ENCODE data around the gene NUP153.
"Not testable (repeated sequence)": the region's sequence is repeated elsewhere in the genome, so short reads cannot be mapped to it uniquely, and the experiment has no call there.

The NUP153 gene

DNA sequence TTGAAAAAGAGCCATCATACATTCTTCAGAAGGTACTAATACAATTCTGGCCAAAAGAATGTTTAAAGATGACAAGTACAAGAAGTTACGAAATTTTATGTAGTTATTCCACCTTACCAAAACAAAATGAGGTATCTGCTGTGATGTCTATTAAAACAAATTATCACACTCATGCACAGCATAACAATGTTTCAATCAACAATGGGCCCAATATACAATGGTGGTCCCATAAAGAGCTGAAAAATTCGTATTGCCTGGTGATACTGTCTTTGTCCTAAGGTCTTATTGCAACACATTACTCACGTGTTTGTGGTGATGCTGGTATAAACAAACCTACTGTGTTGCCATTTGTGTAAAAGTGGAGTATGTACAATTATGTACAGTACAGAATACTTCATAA lies 3.6 kb upstream of the NUP153 start:
- Histone ChIP-seq H3K4me3 (ENCODE audit: low read depth, low read length) (no peak overlapping the region), H3K9ac (ENCODE audit: low read length) (no peak overlapping the region), H3K27ac (ENCODE audit: low read depth, low read length) (no peak overlapping the region), H3K4me1 (ENCODE audit: control insufficient read depth, insufficient read depth, low read length) (peaks cover 19% of the 10 kb centered on the region), H3K9me3 (ENCODE audit: control insufficient read depth, insufficient read depth, low read depth, low read length) (no peaks in the 10 kb centered on the region), H3K36me3 (ENCODE audit: control insufficient read depth, insufficient read depth, low read length) (no peaks in the 10 kb centered on the region), H3K27me3 (ENCODE audit: control insufficient read depth, insufficient read depth, low read length) (no peaks in the 10 kb centered on the region)

DNA sequence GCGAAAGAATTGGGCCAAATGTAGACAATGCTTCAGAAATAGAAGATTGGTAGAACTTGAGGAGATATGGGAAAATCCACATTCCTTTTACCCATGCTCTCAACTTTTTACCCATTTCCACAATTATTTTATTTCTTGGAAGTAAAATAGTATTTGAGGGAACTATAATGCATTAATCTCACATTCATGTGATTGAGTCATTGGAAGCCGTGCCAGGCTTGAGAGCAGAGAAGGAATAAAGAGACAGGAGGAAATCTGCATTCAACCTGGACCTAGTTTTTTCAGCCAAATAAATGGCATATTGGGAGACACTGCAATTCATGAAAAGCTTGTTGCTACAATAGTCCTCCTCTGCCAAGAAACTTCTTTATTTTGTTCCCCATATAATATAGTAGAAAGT lies 2.8 kb upstream of the NUP153 start:
- Histone ChIP-seq H3K36me3 (ENCODE audit: control insufficient read depth, insufficient read depth, low read length) (no peaks in the 10 kb centered on the region), H3K9ac (ENCODE audit: low read length) (no peak overlapping the region), H3K27me3 (ENCODE audit: control insufficient read depth, insufficient read depth, low read length) (no peaks in the 10 kb centered on the region), H3K4me3 (ENCODE audit: low read depth, low read length) (no peak overlapping the region), H3K4me1 (ENCODE audit: control insufficient read depth, insufficient read depth, low read length) (peaks cover 11% of the 10 kb centered on the region), H3K27ac (ENCODE audit: low read depth, low read length) (no peak overlapping the region), H3K9me3 (ENCODE audit: control insufficient read depth, insufficient read depth, low read depth, low read length) (no peaks in the 10 kb centered on the region)

DNA sequence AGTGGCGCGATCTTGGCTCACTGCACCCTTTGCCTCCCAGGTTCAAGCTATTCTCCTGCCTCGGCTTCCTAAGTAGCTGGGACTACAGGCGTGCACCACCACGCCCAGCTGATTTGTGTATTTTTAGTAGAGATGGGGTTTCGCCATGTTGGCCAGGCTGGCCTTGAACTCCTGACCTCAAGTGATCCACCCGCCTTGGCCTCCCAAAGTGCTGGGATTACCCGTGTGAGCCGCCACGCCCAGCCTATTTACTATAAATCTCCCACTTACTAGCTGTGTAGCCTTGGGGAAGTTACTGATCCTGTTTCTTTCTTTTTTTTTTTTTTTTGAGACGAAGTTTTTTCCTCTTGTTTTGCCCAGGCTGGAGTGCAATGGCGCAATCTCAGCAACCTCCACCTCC lies 1.3 kb upstream of the NUP153 start:
- H3K4me1 ChIP-seq (ENCODE audit: control insufficient read depth, insufficient read depth, low read length), result peaks cover 13% of the 10 kb centered on the region
- H3K9me3 ChIP-seq (ENCODE audit: control insufficient read depth, insufficient read depth, low read depth, low read length); H3K9ac ChIP-seq (ENCODE audit: low read length); H3K36me3 ChIP-seq (ENCODE audit: control insufficient read depth, insufficient read depth, low read length); H3K4me3 ChIP-seq (ENCODE audit: low read depth, low read length); H3K27me3 ChIP-seq (ENCODE audit: control insufficient read depth, insufficient read depth, low read length); H3K27ac ChIP-seq (ENCODE audit: low read depth, low read length): not testable (repeated sequence)

DNA sequence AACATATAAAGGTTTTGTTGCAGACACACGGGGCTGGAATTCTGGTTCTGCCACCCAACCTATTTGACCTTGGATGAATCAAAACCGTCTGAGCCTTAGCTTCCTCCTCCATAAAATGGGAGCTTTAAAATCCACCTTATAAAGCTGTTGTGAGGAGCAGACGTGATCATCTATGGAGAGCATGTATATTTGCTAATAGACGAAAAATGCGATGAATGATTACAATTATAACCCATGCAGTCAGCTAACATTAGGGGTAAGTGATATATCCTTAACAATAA lies 586 bp upstream of the NUP153 start:
- no peaks in the 10 kb centered on the region for H3K9me3 ChIP-seq (ENCODE audit: control insufficient read depth, insufficient read depth, low read depth, low read length)
- no peaks in the 10 kb centered on the region for H3K27me3 ChIP-seq (ENCODE audit: control insufficient read depth, insufficient read depth, low read length)
- no peaks in the 10 kb centered on the region for H3K36me3 ChIP-seq (ENCODE audit: control insufficient read depth, insufficient read depth, low read length)
- H3K27ac ChIP-seq (ENCODE audit: low read depth, low read length), result peak overlapping the region; percentile 16; the same call in 1 of the 2 replicates
- peak overlapping the region; percentile 57 for H3K9ac ChIP-seq (ENCODE audit: low read length)
- H3K4me1 ChIP-seq (ENCODE audit: control insufficient read depth, insufficient read depth, low read length), result peaks cover 10% of the 10 kb centered on the region; the same call in 1 of the 2 replicates
- H3K4me3 ChIP-seq (ENCODE audit: low read depth, low read length), result peak overlapping the region; percentile 80

DNA sequence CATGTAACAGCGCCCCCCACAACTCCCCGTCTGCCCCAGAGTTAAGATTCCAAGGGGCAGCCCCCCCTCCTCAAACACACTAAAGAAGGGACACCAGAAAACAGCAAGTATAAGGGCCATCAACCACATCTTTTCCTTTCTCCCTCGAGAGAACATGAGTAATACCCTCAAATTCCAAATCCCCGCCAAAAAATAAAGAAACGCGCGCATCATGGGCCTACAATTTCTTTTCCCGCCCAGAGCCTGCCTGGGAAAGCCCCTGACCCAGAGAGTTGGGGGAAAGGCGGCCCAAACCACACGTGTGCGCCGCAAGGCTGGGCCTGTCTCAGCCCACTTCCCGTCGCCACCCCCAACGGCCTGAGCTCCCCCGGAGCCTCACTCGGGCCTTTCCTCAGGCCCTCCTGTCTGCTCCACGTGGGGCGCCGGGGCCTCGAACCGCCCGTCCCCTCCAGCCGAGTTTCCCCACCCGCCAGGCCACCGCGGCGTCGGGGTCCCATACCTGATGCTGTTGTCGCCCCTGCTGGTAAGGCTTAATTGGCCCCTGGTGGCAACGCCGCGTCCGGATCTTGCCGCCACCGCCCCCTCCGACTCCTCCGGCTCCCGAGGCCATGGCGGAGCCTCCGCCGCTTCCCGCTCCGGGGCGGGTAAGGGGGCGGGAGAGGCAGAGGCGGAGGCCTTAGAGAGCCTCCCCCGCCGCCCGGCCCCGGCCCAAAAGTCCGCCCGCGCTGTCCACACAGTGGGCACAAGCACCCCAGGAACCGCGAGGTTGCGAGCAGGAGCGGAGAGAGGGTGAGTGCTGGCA lies 746 bp downstream of the NUP153 start:
- H3K4me1 ChIP-seq (ENCODE audit: control insufficient read depth, insufficient read depth, low read length), result peaks cover 13% of the 10 kb centered on the region

DNA sequence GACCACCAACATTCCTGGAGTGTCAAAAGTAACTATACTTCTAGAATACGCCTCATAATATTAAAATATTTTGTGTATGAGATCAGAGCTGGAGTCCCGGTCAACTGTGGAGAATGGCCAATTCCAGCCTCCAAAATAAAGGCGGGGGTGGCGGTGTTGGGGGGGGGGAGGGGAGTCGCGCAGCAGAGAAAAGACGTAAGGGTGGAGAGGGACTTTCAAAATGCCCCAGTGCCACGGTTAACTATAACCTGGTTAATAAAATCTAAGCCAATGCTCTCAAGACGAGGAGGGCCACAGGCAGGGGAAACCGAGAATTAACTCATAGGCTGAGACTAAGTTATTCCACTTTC lies 1.3 kb downstream of the NUP153 start:
- peak overlapping the region; percentile 80 for H3K4me3 ChIP-seq (ENCODE audit: low read depth, low read length)
- no peaks in the 10 kb centered on the region for H3K27me3 ChIP-seq (ENCODE audit: control insufficient read depth, insufficient read depth, low read length)
- peak overlapping the region; percentile 98 for H3K27ac ChIP-seq (ENCODE audit: low read depth, low read length)
- H3K9me3 ChIP-seq (ENCODE audit: control insufficient read depth, insufficient read depth, low read depth, low read length), result no peaks in the 10 kb centered on the region
- no peaks in the 10 kb centered on the region for H3K36me3 ChIP-seq (ENCODE audit: control insufficient read depth, insufficient read depth, low read length)
- H3K4me1 ChIP-seq (ENCODE audit: control insufficient read depth, insufficient read depth, low read length), result peaks cover 13% of the 10 kb centered on the region
- H3K9ac ChIP-seq (ENCODE audit: low read length), result peak overlapping the region; percentile 97

More for the DNA sequence above, 746 bp downstream of the NUP153 start:
- peak overlapping the region; percentile 80 for H3K4me3 ChIP-seq (ENCODE audit: low read depth, low read length)
- H3K36me3 ChIP-seq (ENCODE audit: control insufficient read depth, insufficient read depth, low read length), result no peaks in the 10 kb centered on the region
- peak overlapping the region; percentile 97 for H3K9ac ChIP-seq (ENCODE audit: low read length)
- no peaks in the 10 kb centered on the region for H3K27me3 ChIP-seq (ENCODE audit: control insufficient read depth, insufficient read depth, low read length)
- peak overlapping the region; percentile 98 for H3K27ac ChIP-seq (ENCODE audit: low read depth, low read length)
- H3K9me3 ChIP-seq (ENCODE audit: control insufficient read depth, insufficient read depth, low read depth, low read length), result no peaks in the 10 kb centered on the region

DNA sequence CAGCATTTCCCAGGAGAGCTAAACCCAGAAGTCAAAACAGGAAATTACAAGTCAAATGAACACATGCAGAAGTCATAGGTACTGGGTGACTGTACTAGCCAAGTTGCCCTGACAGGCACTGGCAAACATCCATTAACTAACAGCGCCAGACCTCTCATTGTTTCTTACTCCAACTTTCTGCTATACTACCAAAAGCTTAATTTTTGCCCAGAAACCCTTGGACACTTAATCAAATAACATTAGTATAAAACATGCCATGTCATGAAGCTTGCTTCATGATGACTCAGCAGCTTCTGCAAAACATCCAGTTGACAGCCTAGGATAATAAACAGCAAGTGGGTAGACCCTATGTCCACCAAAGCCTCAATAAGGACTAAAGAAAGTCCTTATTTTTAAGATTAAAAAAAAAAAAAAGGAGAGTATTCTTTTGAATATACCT lies 3.5 kb downstream of the NUP153 start:
- Histone ChIP-seq H3K4me3 (ENCODE audit: low read depth, low read length) (no peak overlapping the region), H3K9ac (ENCODE audit: low read length) (no peak overlapping the region), H3K9me3 (ENCODE audit: control insufficient read depth, insufficient read depth, low read depth, low read length) (no peaks in the 10 kb centered on the region), H3K36me3 (ENCODE audit: control insufficient read depth, insufficient read depth, low read length) (peaks cover 2% of the 10 kb centered on the region; the same call in 1 of the 2 replicates), H3K4me1 (ENCODE audit: control insufficient read depth, insufficient read depth, low read length) (peaks cover 13% of the 10 kb centered on the region), H3K27me3 (ENCODE audit: control insufficient read depth, insufficient read depth, low read length) (no peaks in the 10 kb centered on the region), H3K27ac (ENCODE audit: low read depth, low read length) (no peak overlapping the region)

DNA sequence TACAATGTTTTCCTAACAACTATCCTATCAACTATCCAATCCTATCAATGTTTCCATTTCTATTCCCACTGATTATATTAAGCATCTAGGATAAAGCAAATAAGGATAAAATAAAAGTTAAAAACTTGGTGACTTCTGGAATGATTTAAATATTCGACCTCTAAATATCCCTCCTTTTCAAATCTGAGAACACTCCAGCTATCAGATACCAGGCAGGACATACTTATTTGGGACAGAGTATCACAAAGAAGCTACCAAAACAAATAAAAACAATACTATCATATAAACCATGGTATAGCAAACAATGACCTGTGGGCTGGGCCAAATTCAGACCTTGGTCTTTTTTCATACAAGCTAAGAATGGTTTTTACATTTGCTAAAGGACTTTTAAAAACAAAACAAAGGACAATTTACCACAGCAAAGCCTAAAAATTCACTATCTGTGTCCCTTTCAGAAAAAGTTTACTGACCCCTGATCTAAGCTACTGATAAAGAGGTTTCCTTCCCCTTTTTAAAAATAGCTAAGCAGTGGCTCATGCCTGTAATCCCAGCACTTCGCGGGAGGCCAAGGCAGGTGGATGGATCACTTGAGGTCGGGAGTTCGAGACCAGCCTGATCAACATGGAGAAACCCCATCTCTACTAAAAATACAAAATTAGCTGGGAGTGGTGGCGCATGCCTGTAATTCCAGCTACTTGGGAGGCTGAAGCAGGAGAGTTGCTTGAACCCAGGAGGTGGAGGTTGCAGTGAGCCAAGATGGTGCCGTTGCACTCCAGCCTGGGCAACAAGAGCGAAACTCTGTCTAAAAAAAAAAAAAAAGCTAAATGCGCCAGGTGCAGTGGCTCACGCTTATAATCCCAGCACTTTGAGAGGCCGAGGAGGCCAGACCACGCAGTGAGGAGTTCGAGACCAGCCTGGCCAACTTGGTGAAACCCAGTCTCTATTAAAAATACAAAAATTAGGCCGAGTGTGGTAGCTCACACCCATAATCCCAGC lies 6.0 kb downstream of the NUP153 start:
- H3K4me3 ChIP-seq (ENCODE audit: low read depth, low read length), result no peak overlapping the region
- no peak overlapping the region for H3K9ac ChIP-seq (ENCODE audit: low read length)
- no peak overlapping the region for H3K27ac ChIP-seq (ENCODE audit: low read depth, low read length)
- peaks cover 2% of the 10 kb centered on the region; the same call in 1 of the 2 replicates for H3K36me3 ChIP-seq (ENCODE audit: control insufficient read depth, insufficient read depth, low read length)
- H3K9me3 ChIP-seq (ENCODE audit: control insufficient read depth, insufficient read depth, low read depth, low read length), result no peaks in the 10 kb centered on the region
- H3K4me1 ChIP-seq (ENCODE audit: control insufficient read depth, insufficient read depth, low read length), result peaks cover 9% of the 10 kb centered on the region; the same call in 1 of the 2 replicates
- no peaks in the 10 kb centered on the region for H3K27me3 ChIP-seq (ENCODE audit: control insufficient read depth, insufficient read depth, low read length)

DNA sequence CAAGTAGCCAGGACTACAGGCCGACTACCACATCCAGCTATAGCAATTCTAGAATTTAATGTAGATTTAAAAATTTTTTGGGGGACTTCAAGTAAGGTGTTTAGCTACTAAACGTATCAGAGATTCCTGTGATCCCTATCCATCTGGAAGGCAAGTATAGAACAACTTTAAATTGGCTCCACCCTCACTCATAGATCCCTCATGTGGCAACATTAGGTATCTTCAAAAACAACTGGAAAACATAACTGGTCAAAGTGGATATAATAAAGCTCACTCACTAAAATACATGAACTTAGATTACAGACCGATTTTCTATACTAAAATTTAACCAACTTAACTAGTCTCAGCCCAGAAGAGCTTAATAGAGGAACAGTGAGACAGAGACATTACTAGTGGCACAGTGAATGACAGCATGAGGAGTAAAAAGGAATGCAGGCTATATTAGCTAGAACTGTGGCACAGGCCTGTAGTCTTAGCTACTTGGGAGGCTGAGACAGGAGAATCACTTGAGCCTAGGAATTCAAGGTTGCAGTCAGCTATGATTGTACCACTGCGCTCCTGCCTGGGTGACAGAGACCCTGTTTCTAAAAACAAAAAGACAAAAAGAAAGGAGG lies 14.7 kb downstream of the NUP153 start:
- peaks cover 4% of the 10 kb centered on the region; the same call in 1 of the 2 replicates for H3K4me1 ChIP-seq (ENCODE audit: control insufficient read depth, insufficient read depth, low read length)
- peaks cover 21% of the 10 kb centered on the region for H3K36me3 ChIP-seq (ENCODE audit: control insufficient read depth, insufficient read depth, low read length)
- no peaks in the 10 kb centered on the region for H3K27me3 ChIP-seq (ENCODE audit: control insufficient read depth, insufficient read depth, low read length)
- H3K4me3 ChIP-seq (ENCODE audit: low read depth, low read length), result no peak overlapping the region
- H3K27ac ChIP-seq (ENCODE audit: low read depth, low read length), result no peak overlapping the region
- H3K9me3 ChIP-seq (ENCODE audit: control insufficient read depth, insufficient read depth, low read depth, low read length), result no peaks in the 10 kb centered on the region
- no peak overlapping the region for H3K9ac ChIP-seq (ENCODE audit: low read length)

DNA sequence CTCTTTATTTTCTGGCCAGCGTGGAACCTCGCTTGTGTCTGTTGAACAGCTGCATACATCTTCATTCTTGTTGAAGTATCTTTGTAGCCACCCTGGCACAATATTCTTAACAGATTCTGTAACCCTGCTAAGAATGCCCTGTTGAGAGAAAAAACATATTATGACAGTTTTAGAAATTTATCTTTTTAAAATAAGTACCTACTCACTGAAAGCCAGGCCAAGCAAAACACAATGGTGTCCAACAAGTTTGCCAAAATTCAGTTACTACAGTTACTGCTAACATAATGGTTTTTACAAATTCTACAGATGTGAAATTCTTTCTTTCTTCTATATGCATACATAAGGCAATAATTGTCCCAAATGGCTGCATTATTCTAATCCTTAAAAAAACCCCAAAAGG lies 18.2 kb downstream of the NUP153 start:
- Histone ChIP-seq H3K9ac (ENCODE audit: low read length) (no peak overlapping the region), H3K36me3 (ENCODE audit: control insufficient read depth, insufficient read depth, low read length) (peaks cover 45% of the 10 kb centered on the region), H3K4me1 (ENCODE audit: control insufficient read depth, insufficient read depth, low read length) (peaks cover 18% of the 10 kb centered on the region), H3K9me3 (ENCODE audit: control insufficient read depth, insufficient read depth, low read depth, low read length) (no peaks in the 10 kb centered on the region), H3K4me3 (ENCODE audit: low read depth, low read length) (no peak overlapping the region), H3K27ac (ENCODE audit: low read depth, low read length) (no peak overlapping the region), H3K27me3 (ENCODE audit: control insufficient read depth, insufficient read depth, low read length) (no peaks in the 10 kb centered on the region)
